DMS 273 treated with DMSO at 0.1 percent for 48 hours (cell line): Measurements from ENCODE around the gene PSME1.

Experiments
- DNase-seq: peaks from one replicate; lab custom pipeline; 2025; lab: John Stamatoyannopoulos, UW

Gene PSME1

GRCh38 chr14:24172261-24172860 lies 36.4 kb downstream of the PSME1 start:
- DNase-seq = peak; percentile 33

- no peak for DNase-seq
Observed at GRCh38 chr14:24172871-24173281, 36.9 kb downstream of the PSME1 start.

GRCh38 chr14:24176599-24176998 lies 40.6 kb downstream of the PSME1 start:
- no peak for DNase-seq

- no peak for DNase-seq
Observed at GRCh38 chr14:24177041-24177825, 41.2 kb downstream of the PSME1 start.

- DNase-seq = no peak
Observed at GRCh38 chr14:24177891-24178290, 41.9 kb downstream of the PSME1 start.

GRCh38 chr14:24178399-24179178 lies 42.6 kb downstream of the PSME1 start:
- no peak for DNase-seq

GRCh38 chr14:24179294-24179960 lies 43.4 kb downstream of the PSME1 start:
- DNase-seq = no peak

GRCh38 chr14:24179961-24180796 lies 44.2 kb downstream of the PSME1 start:
- no peak for DNase-seq

- no peak for DNase-seq
Observed at GRCh38 chr14:24181371-24182077, 45.5 kb downstream of the PSME1 start.

- no peak for DNase-seq
Observed at GRCh38 chr14:24182110-24182882, 46.3 kb downstream of the PSME1 start.

GRCh38 chr14:24183014-24183481 lies 47.1 kb downstream of the PSME1 start:
- no peak for DNase-seq

- DNase-seq = no peak
Observed at GRCh38 chr14:24184104-24184970, 48.3 kb downstream of the PSME1 start.

- DNase-seq = no peak
Observed at GRCh38 chr14:24185026-24185425, 49.0 kb downstream of the PSME1 start.

GRCh38 chr14:24185741-24186140 lies 49.7 kb downstream of the PSME1 start:
- no peak for DNase-seq

GRCh38 chr14:24186831-24187538 lies 51.0 kb downstream of the PSME1 start:
- DNase-seq = no peak

- no peak for DNase-seq
Observed at GRCh38 chr14:24187539-24187915, 51.5 kb downstream of the PSME1 start.
